Measurements from ENCODE around the gene ETV3L. TPM values are rescaled to one million over a fixed set of nuclear protein-coding genes. Genes with fewer than 3 reads are reported as not detected.

ETV3L gene
- total RNA-seq, 2 experiments from 2014 or later = not detected

DNA sequence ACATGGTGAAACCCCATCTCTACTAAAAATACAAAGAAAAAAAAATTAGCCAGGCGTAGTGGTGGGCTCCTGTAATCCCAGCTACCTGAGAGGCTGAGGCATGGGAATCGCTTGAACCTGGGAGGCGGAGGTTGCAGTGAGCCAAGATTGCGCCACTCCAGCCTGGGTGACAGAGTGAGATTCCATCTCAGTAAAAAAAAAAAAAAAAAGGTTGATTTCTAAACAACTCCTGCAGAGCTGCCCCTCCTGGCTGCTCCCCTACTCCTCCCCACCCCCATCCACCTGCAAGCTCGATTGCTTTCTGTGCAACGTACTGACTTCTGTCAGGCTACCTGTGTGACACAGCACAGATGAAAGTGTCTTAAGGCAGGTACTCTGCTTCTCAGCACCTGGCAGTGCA lies 13.3 kb downstream of the ETV3L start:
- Mint-ChIP-seq H3K36me3 (ENCODE audit: low read depth) (no peaks in the 10 kb centered on the region), H3K4me1 (ENCODE audit: low read depth) (no peaks in the 10 kb centered on the region), H3K4me3 (no peak overlapping the region), H3K9me3 (no peaks in the 10 kb centered on the region), H3K27me3 (peaks cover 5% of the 10 kb centered on the region), H3K27ac (no peak overlapping the region)
- TF ChIP-seq, protein P1, sequence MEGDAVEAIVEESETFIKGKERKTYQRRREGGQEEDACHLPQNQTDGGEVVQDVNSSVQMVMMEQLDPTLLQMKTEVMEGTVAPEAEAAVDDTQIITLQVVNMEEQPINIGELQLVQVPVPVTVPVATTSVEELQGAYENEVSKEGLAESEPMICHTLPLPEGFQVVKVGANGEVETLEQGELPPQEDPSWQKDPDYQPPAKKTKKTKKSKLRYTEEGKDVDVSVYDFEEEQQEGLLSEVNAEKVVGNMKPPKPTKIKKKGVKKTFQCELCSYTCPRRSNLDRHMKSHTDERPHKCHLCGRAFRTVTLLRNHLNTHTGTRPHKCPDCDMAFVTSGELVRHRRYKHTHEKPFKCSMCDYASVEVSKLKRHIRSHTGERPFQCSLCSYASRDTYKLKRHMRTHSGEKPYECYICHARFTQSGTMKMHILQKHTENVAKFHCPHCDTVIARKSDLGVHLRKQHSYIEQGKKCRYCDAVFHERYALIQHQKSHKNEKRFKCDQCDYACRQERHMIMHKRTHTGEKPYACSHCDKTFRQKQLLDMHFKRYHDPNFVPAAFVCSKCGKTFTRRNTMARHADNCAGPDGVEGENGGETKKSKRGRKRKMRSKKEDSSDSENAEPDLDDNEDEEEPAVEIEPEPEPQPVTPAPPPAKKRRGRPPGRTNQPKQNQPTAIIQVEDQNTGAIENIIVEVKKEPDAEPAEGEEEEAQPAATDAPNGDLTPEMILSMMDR (IDR thresholded peaks at IDR 0.05) = no peak
- ATAC-seq (no peak), DNase-seq (no peak)
- CTCF ChIA-PET = interaction anchor here (1.3 to 13.6 kb wide), 3 partner anchors 12 to 67 kb away, joined by 4 to 562 read pairs (median 5); no protein-coding TSS in a partner anchor
- POLR2A ChIA-PET = interaction anchor here (1.2 kb wide), 1 partner anchor 66 kb away, joined by 3 read pairs; no protein-coding TSS in a partner anchor
- intact Hi-C loops (cut with micrococcal nuclease) = no loop called here

DNA sequence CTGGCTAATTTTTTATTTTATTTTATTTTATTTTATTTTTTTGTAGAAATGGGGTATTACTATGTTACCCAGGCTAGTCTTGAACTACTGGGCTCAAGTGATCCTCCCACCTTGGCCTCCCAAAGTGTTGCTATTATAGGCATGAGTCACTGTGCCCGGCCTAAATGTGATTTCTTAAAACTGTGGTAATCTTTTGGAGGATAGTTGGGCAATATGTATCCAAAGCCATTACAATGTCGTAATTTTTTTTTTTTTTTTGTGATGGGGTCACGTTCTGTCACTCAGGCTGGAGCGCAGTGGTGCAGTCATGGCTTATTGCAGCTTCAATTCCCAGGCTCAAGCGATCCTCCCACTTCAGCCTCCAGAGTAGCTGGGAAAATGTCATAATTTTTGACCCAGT lies 14.2 kb downstream of the ETV3L start:
- DNase-seq = no peak
- ATAC-seq = no peak
- H3K36me3 Mint-ChIP-seq (ENCODE audit: low read depth) = no peaks in the 10 kb centered on the region
- no peaks in the 10 kb centered on the region for H3K9me3 Mint-ChIP-seq
- H3K27ac Mint-ChIP-seq = no peak overlapping the region
- intact Hi-C loops (cut with micrococcal nuclease) = no loop called here
- H3K27me3 Mint-ChIP-seq = peaks cover 5% of the 10 kb centered on the region
- H3K4me3 Mint-ChIP-seq = no peak overlapping the region
- CTCF ChIA-PET = interaction anchor here (1.3 to 13.6 kb wide), 3 partner anchors 11 to 68 kb away, joined by 4 to 562 read pairs (median 5); no protein-coding TSS in a partner anchor
- POLR2A ChIA-PET = no interaction called here
- no peaks in the 10 kb centered on the region for H3K4me1 Mint-ChIP-seq (ENCODE audit: low read depth)
- TF ChIP-seq, protein P1 (IDR thresholded peaks at IDR 0.05) = no peak

DNA sequence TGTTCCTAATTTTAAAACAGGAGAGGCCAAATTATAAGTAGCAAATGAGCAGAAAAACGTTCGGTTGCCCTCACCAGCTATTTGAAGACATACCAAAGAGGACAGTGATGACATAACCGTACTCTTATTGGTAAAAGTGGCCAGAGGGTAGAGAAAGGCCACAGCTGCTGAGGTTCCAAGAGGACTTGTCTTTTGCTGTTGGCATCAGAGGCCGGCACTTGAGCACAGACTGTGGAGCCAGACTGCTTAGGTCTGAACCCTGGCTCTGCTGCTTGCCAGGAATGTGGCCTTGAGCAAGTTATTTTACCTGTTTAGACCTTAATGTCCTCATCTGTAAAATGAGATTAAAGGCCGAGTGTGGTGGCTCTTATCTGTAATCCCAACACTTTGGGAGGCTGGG lies 14.9 kb downstream of the ETV3L start:
- Mint-ChIP-seq H3K36me3 (ENCODE audit: low read depth) (no peaks in the 10 kb centered on the region), H3K27me3 (no peaks in the 10 kb centered on the region), H3K4me1 (ENCODE audit: low read depth) (no peaks in the 10 kb centered on the region), H3K4me3 (no peak overlapping the region), H3K9me3 (no peaks in the 10 kb centered on the region), H3K27ac (no peak overlapping the region)
- DNase-seq (no peak), ATAC-seq (no peak)
- TF ChIP-seq, protein P1 (IDR thresholded peaks at IDR 0.05) = no peak
- ChIA-PET CTCF (interaction anchor here (1.0 to 13.6 kb wide), 2 partner anchors 69 to 86 kb away, joined by 3 to 562 read pairs; no protein-coding TSS in a partner anchor), POLR2A (no interaction called here)
- intact Hi-C loops (cut with micrococcal nuclease) = no loop called here

DNA sequence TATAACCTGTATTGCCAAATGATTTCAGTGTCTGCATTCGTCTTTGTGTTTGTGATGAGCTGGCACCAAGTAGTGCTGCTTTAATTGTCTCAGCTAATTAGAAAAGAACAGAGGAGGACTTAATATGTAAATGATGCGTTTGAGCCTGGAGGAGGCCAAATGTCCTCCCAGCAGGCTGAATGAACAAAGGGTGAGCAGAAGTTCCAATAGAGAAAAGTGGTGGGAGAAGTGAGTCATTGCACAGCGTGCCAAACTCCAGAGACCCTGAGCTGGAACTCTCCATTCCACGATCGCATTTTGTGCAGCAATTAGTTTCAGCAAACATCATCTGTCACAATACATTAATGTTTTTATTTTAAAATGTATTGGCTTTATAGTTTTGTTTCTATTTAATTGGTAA lies 17.9 kb downstream of the ETV3L start:
- intact Hi-C loops (cut with micrococcal nuclease) = no loop called here
- H3K27ac Mint-ChIP-seq = no peak overlapping the region
- no peaks in the 10 kb centered on the region for H3K36me3 Mint-ChIP-seq (ENCODE audit: low read depth)
- CTCF ChIA-PET = interaction anchor here (1.4 to 13.6 kb wide), 3 partner anchors 9 to 120 kb away, joined by 3 to 562 read pairs (median 27); no protein-coding TSS in a partner anchor
- ATAC-seq (no peak), DNase-seq (no peak)
- H3K27me3 Mint-ChIP-seq = peaks cover 4% of the 10 kb centered on the region
- TF ChIP-seq, protein P1 (IDR thresholded peaks at IDR 0.05) = no peak
- no peaks in the 10 kb centered on the region for H3K4me1 Mint-ChIP-seq (ENCODE audit: low read depth)
- no peaks in the 10 kb centered on the region for H3K9me3 Mint-ChIP-seq
- POLR2A ChIA-PET = interaction anchor here (1.4 kb wide), 1 partner anchor 75 kb away, joined by 4 read pairs; no protein-coding TSS in a partner anchor
- no peak overlapping the region for H3K4me3 Mint-ChIP-seq

DNA sequence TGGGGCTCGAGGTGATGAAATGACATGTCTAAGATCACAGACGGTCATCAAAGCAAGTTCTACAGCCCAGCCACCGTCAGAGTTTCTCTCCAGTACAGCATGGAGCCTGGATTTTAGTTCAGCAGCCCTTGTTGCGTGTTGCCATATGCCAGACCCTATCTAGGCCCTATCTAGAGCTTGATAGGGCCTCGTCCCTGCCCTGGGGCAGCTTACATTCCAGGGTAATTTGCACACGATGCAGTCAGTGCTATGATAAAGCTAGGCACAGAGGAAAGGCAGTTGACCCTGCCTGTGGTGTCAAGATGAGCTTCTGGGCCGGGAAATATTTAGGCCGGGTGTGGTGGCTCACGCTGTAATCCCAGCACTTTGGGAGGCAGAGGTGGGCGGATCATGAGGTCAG lies 18.9 kb downstream of the ETV3L start:
- no peaks in the 10 kb centered on the region for H3K4me1 Mint-ChIP-seq (ENCODE audit: low read depth)
- ChIA-PET CTCF (interaction anchor here (1.4 to 13.6 kb wide), 3 partner anchors 10 to 119 kb away, joined by 3 to 562 read pairs (median 27); no protein-coding TSS in a partner anchor), POLR2A (interaction anchor here (1.4 kb wide), 1 partner anchor 76 kb away, joined by 4 read pairs; no protein-coding TSS in a partner anchor)
- ATAC-seq (no peak), DNase-seq (no peak)
- H3K4me3 Mint-ChIP-seq = no peak overlapping the region
- H3K27me3 Mint-ChIP-seq = peaks cover 4% of the 10 kb centered on the region
- H3K9me3 Mint-ChIP-seq = no peaks in the 10 kb centered on the region
- intact Hi-C loops (cut with micrococcal nuclease) = no loop called here
- H3K27ac Mint-ChIP-seq = no peak overlapping the region
- TF ChIP-seq, protein P1 (IDR thresholded peaks at IDR 0.05) = no peak
- no peaks in the 10 kb centered on the region for H3K36me3 Mint-ChIP-seq (ENCODE audit: low read depth)

Data from activated CD8-positive, alpha-beta T cell treated with anti-CD3 and anti-CD28 coated beads for 36 hours (primary cell).